Ishikawa (cell line): ENCODE measurements around the gene OGFR.

Experiments
- CEBPB ChIP-seq: IDR thresholded peaks from 2 replicates; pipeline ENCODE4 v1.6.1; 2012
- EP300 ChIP-seq: IDR thresholded peaks from 2 replicates; pipeline ENCODE4 v1.6.1; 2012; ENCODE audit warnings: borderline replicate concordance
- NFIC ChIP-seq: IDR thresholded peaks from 2 replicates; pipeline ENCODE4 v1.6.1; 2012
- RAD21 ChIP-seq: IDR thresholded peaks from 2 replicates; pipeline ENCODE4 v1.6.1; 2012; ENCODE audit warnings: low read depth
- TAF1 ChIP-seq: IDR thresholded peaks from 2 replicates; pipeline ENCODE4 v1.6.1; 2012; ENCODE audit warnings: low read depth, mild to moderate bottlenecking
- TF ChIP-seq, protein P1 (sequence below): IDR thresholded peaks from 2 replicates; pipeline ENCODE4 v1.6.1; 2012; ENCODE audit warnings: low read depth, mild to moderate bottlenecking

DNA sequence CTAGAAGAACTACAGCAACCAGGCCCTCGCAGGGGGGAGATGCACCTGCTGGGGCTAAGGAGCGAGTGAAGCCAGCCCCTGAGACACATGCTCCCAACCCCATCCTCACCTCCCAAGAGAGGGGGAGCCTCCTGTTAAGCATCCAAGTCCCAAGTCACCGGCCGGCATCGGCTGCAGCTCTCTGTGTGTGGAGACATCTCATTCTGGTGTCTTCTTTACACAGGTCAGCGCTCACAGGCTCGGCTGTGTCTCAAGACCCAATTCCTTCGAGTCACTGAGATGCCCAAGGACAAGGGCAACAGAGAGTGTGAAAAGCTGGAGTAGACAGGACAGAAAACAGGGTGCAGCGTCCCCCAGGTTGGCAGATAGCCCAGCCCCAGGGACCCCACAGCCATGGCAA is 29.4 kb upstream of the OGFR start:
- TF ChIP-seq NFIC: no peak
- TF ChIP-seq EP300: no peak
- no peak for TF ChIP-seq RAD21
- TF ChIP-seq, protein P1, sequence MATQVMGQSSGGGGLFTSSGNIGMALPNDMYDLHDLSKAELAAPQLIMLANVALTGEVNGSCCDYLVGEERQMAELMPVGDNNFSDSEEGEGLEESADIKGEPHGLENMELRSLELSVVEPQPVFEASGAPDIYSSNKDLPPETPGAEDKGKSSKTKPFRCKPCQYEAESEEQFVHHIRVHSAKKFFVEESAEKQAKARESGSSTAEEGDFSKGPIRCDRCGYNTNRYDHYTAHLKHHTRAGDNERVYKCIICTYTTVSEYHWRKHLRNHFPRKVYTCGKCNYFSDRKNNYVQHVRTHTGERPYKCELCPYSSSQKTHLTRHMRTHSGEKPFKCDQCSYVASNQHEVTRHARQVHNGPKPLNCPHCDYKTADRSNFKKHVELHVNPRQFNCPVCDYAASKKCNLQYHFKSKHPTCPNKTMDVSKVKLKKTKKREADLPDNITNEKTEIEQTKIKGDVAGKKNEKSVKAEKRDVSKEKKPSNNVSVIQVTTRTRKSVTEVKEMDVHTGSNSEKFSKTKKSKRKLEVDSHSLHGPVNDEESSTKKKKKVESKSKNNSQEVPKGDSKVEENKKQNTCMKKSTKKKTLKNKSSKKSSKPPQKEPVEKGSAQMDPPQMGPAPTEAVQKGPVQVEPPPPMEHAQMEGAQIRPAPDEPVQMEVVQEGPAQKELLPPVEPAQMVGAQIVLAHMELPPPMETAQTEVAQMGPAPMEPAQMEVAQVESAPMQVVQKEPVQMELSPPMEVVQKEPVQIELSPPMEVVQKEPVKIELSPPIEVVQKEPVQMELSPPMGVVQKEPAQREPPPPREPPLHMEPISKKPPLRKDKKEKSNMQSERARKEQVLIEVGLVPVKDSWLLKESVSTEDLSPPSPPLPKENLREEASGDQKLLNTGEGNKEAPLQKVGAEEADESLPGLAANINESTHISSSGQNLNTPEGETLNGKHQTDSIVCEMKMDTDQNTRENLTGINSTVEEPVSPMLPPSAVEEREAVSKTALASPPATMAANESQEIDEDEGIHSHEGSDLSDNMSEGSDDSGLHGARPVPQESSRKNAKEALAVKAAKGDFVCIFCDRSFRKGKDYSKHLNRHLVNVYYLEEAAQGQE: no peak
- no peak for TF ChIP-seq CEBPB
- TF ChIP-seq TAF1: no peak
